PFSK-1 (cell line): ENCODE results near the gene CHTF18.

Experiments
- FOXP2 ChIP-seq: optimal IDR thresholded peaks from 2 replicates; pipeline ENCODE3; 2011; ENCODE audit warnings: borderline replicate concordance, control low read depth, inconsistent platforms; ENCODE audit not compliant: insufficient read depth; ENCODE audit errors: extremely low read length, extremely low read depth
- POLR2AphosphoS5 ChIP-seq: IDR thresholded peaks from 2 replicates; pipeline ENCODE4 v1.6.1; 2012; ENCODE audit warnings: low read depth, mild to moderate bottlenecking, control low read depth, low read length, moderate library complexity
- TAF1 ChIP-seq: IDR thresholded peaks from 2 replicates; pipeline ENCODE4 v1.6.1; 2012; ENCODE audit warnings: low read length, control low read depth, borderline replicate concordance; ENCODE audit not compliant: insufficient read depth
- TF ChIP-seq, protein P1 (sequence below), 2 experiments: IDR thresholded peaks; 2 replicates each; pipeline versions ENCODE4 v1.6.1 to v1.8.0; 2011 to 2012; ENCODE audit warnings: low read depth in 2 of 2, low read length in 2 of 2, control low read depth in 1 of 2, inconsistent platforms in 1 of 2, mild to moderate bottlenecking in 1 of 2, moderate library complexity in 1 of 2; ENCODE audit not compliant: insufficient read depth in 1 of 2

DNA sequence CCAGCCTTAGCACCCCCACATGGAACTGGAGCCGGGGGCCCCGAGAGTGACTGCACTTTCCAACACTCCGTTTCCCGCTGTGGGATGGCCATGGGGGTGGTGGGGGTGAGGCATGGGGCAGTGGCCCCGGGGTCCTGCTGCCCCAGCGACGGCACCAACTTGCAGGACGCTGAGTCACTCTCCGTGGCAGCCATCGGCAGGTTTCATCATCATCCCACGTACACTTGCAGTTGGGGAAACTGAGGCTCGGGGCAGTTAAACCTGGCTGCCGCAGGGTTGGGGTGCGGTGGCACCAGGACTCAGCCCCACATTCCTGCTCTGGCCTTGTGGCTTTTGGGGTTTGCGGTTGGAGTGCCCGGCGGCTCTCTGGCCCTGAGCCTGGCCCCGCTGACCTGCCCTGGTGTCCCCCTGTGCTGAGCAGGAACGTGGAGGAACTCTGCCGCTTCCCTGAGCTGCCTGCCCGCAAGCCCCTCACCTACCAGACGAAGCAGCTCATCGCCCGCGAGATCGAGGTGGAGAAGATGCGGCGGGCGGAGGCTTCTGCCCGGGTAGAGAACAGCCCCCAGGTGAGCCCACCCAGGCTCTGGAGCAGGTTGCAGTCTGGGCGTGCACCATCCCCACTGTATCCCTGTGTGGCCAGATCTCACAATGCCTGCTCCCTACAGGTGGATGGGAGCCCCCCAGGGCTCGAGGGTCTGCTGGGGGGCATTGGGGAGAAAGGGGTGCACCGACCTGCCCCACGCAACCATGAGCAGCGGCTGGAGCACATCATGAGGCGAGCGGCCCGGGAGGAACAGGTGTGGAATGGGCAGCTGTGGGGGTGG is 8.1 kb downstream of the CHTF18 start:
- no peak for TF ChIP-seq TAF1
- TF ChIP-seq POLR2AphosphoS5 = no peak
- TF ChIP-seq, protein P1, sequence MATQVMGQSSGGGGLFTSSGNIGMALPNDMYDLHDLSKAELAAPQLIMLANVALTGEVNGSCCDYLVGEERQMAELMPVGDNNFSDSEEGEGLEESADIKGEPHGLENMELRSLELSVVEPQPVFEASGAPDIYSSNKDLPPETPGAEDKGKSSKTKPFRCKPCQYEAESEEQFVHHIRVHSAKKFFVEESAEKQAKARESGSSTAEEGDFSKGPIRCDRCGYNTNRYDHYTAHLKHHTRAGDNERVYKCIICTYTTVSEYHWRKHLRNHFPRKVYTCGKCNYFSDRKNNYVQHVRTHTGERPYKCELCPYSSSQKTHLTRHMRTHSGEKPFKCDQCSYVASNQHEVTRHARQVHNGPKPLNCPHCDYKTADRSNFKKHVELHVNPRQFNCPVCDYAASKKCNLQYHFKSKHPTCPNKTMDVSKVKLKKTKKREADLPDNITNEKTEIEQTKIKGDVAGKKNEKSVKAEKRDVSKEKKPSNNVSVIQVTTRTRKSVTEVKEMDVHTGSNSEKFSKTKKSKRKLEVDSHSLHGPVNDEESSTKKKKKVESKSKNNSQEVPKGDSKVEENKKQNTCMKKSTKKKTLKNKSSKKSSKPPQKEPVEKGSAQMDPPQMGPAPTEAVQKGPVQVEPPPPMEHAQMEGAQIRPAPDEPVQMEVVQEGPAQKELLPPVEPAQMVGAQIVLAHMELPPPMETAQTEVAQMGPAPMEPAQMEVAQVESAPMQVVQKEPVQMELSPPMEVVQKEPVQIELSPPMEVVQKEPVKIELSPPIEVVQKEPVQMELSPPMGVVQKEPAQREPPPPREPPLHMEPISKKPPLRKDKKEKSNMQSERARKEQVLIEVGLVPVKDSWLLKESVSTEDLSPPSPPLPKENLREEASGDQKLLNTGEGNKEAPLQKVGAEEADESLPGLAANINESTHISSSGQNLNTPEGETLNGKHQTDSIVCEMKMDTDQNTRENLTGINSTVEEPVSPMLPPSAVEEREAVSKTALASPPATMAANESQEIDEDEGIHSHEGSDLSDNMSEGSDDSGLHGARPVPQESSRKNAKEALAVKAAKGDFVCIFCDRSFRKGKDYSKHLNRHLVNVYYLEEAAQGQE (IDR thresholded peaks at IDR 0.05; ENCODE audit: insufficient read depth in 1 of 2, low read depth in 2 of 2, low read length in 2 of 2) = no peak
- no peak for TF ChIP-seq FOXP2
